ENCODE results near the gene CELF2. TPM values are rescaled to one million over a fixed set of nuclear protein-coding genes. Genes with fewer than 3 reads are reported as not detected.

The CELF2 gene
- total and polyA plus RNA-seq, 2 of the 4 experiments (the other 2 are of a cell fraction), result 3.5 to 6.6 TPM

- ChIA-PET POLR2A (ENCODE audit: unreplicated experiment) (no interaction called here), CTCF (no interaction called here)
- Histone ChIP-seq H4K20me1 (ENCODE audit: insufficient read depth, low read length) (no peaks in the 10 kb centered on the region), H2BK5ac (ENCODE audit: low read depth, low read length, poor library complexity, severe bottlenecking) (no peak overlapping the region), H2AFZ (replicated peaks; ENCODE audit: low read length, poor library complexity) (no peak overlapping the region), H3K79me1 (ENCODE audit: low read depth in 1 of 2, low read length in 2 of 2) (no peaks in the 10 kb centered on the region), H3K56ac (ENCODE audit: extremely low read depth, insufficient read depth, low read length) (no peak overlapping the region), H2BK120ac (ENCODE audit: low read depth, low read length) (no peak overlapping the region), H2BK20ac (ENCODE audit: low read depth, low read length) (no peak overlapping the region), H3K9me1 (ENCODE audit: insufficient read depth, low read length) (no peaks in the 10 kb centered on the region), H3K14ac (replicated peaks; ENCODE audit: low read depth, low read length) (no peak overlapping the region), H3K36me3 (ENCODE audit: control insufficient read depth, insufficient read depth, low read length) (no peaks in the 10 kb centered on the region), H3K27ac (ENCODE audit: insufficient read depth, low read length) (no peak overlapping the region), H3K18ac (ENCODE audit: low read depth, low read length) (no peak overlapping the region), H4K91ac (ENCODE audit: insufficient read depth, low read depth, low read length) (no peak overlapping the region), H4K8ac (ENCODE audit: low read depth in 2 of 2, low read length in 2 of 2) (no peak overlapping the region), H3K23ac (ENCODE audit: low read depth, low read length) (no peak overlapping the region), H3K9ac (ENCODE audit: low read depth, low read length) (no peak overlapping the region), H2BK15ac (ENCODE audit: low read depth, low read length) (no peak overlapping the region), H3K27me3 (ENCODE audit: control insufficient read depth, insufficient read depth, low read length) (no peaks in the 10 kb centered on the region), H3K4ac (ENCODE audit: low read depth, low read length) (no peak overlapping the region), H2AK5ac (ENCODE audit: low read depth, low read length) (no peak overlapping the region), H3K4me3 (ENCODE audit: insufficient read depth, low read depth, low read length) (no peak overlapping the region), H4K5ac (ENCODE audit: low read depth, low read length) (no peak overlapping the region), H3K4me1 (ENCODE audit: control insufficient read depth, insufficient read depth, low read length) (no peaks in the 10 kb centered on the region), H2AK9ac (replicated peaks; ENCODE audit: low read depth, low read length, poor library complexity) (no peak overlapping the region), H3K9me3 (ENCODE audit: control insufficient read depth, insufficient read depth, low read length) (no peaks in the 10 kb centered on the region), H3K4me2 (ENCODE audit: low read depth, low read length) (no peak overlapping the region)
- TF ChIP-seq CHD1 (IDR thresholded peaks at IDR 0.05; ENCODE audit: low read depth, low read length), result no peak
- no peak for TF ChIP-seq RAD21 (IDR thresholded peaks at IDR 0.05; ENCODE audit: low read length)
- no peak for TF ChIP-seq ELK1 (IDR thresholded peaks at IDR 0.05; ENCODE audit: borderline replicate concordance, low read depth, low read length)
- no peak for TF ChIP-seq FOS (IDR thresholded peaks at IDR 0.05; ENCODE audit: low read depth, low read length)
- no peak for TF ChIP-seq MAFK (IDR thresholded peaks at IDR 0.05; ENCODE audit: low read depth, low read length)
- TF ChIP-seq RFX5 (IDR thresholded peaks at IDR 0.05; ENCODE audit: low read depth, low read length), result no peak
- no peak for TF ChIP-seq MXI1 (IDR thresholded peaks at IDR 0.05; ENCODE audit: borderline replicate concordance, low read depth, low read length)
- no peak for TF ChIP-seq SMC3 (IDR thresholded peaks at IDR 0.05; ENCODE audit: low read depth, low read length)
- TF ChIP-seq CTCF (conservative IDR thresholded peaks at IDR 0.05; ENCODE audit: low read depth, low read length), result no peak
- no peak for TF ChIP-seq MAZ (IDR thresholded peaks at IDR 0.05; ENCODE audit: borderline replicate concordance, low read depth, low read length)
- no peak for TF ChIP-seq RCOR1 (IDR thresholded peaks at IDR 0.05; ENCODE audit: insufficient replicate concordance, low read length)
- TF ChIP-seq POLR2A (IDR thresholded peaks at IDR 0.05; ENCODE audit: low read depth, low read length), result no peak
- no peak for TF ChIP-seq CEBPB (IDR thresholded peaks at IDR 0.05; ENCODE audit: low read depth, low read length)
- no peak for TF ChIP-seq BHLHE40 (IDR thresholded peaks at IDR 0.05; ENCODE audit: low read depth, low read length)
- TF ChIP-seq USF2 (IDR thresholded peaks at IDR 0.05; ENCODE audit: low read depth, low read length), result no peak
- no peak for TF ChIP-seq NFE2L2 (IDR thresholded peaks at IDR 0.05; ENCODE audit: low read depth, low read length)
- no CpG with 5 or more reads among the region's 5 CpGs for WGBS, 2 experiments (ENCODE audit: extremely low coverage in 2 of 2, insufficient read length in 1 of 2)
- no peak for DNase-seq
- in situ Hi-C loops (cut with MboI; ENCODE audit: low sequenced_read_pairs) (no loop called here), intact Hi-C loops (cut with micrococcal nuclease) (no loop called here), dilution Hi-C loops (cut with HindIII; ENCODE audit: low sequenced_read_pairs, unreplicated experiment) (no loop called here)
- ATAC-seq (ENCODE audit: low read depth), result no peak
- BruUV-seq (replicated peaks), result no TSS peak
Observed at GRCh38 chr10:11191678-11192077, 174.0 kb downstream of the CELF2 start.
